SU-DHL-6 (cell line): ENCODE data around the gene COMMD2.

Experiments used
- H2AFZ ChIP-seq: fragments of 200-600 bp; sonication (generic); 2 replicates; pipeline ENCODE4 v1.6.1; 2014; ENCODE audit warnings: low read depth, mild to moderate bottlenecking, moderate library complexity, mixed read lengths, antibody characterized with exemption, low read length; ENCODE audit not compliant: severe bottlenecking
- H3F3A ChIP-seq: fragments of 200-600 bp; shearing (Covaris generic); 2 replicates; pipeline ENCODE4 v1.6.0; 2016; ENCODE audit warnings: antibody characterized with exemption, mild to moderate bottlenecking; ENCODE audit not compliant: insufficient read depth
- H3K27ac ChIP-seq: fragments of 200-600 bp; sonication (generic); 2 replicates; pipeline ENCODE4 v1.5.1; 2016; ENCODE audit warnings: low read depth, mild to moderate bottlenecking, low read length, moderate library complexity, mixed read lengths
- H3K27me3 ChIP-seq: fragments of 200-600 bp; sonication (generic), shearing (Covaris generic); 2 replicates; pipeline ENCODE4 v1.6.0; 2014; ENCODE audit warnings: mild to moderate bottlenecking, low read length
- H3K36me3 ChIP-seq: fragments of 200-600 bp; sonication (generic); 2 replicates; pipeline ENCODE4 v1.6.1; 2014; ENCODE audit warnings: mild to moderate bottlenecking, low read length, mixed read lengths
- H3K4me2 ChIP-seq: fragments of 300-600, 200-600 bp; shearing (Covaris generic), sonication (generic); 2 replicates; pipeline ENCODE4 v1.6.0; 2014; ENCODE audit warnings: low read length, low read depth, mild to moderate bottlenecking; ENCODE audit not compliant: poor library complexity, severe bottlenecking
- H3K4me3 ChIP-seq: fragments of 200-600 bp; sonication (generic); 2 replicates; pipeline ENCODE4 v1.5.1; 2014; ENCODE audit warnings: antibody characterized with exemption, low read length, mild to moderate bottlenecking, mixed read lengths; ENCODE audit not compliant: insufficient read depth, poor library complexity, severe bottlenecking
- H3K79me2 ChIP-seq: fragments of 200-600 bp; sonication (generic); 2 replicates; pipeline ENCODE4 v1.6.1; 2014; ENCODE audit warnings: mild to moderate bottlenecking, low read length, moderate library complexity; ENCODE audit not compliant: insufficient read depth
- H3K9ac ChIP-seq: fragments of 200-600 bp; sonication (generic); 2 replicates; pipeline ENCODE4 v1.7.0; 2014; ENCODE audit warnings: mild to moderate bottlenecking, low read length
- H3K9me2 ChIP-seq: fragments of 200-600 bp; sonication (generic); replicated peaks from 2 replicates; pipeline ENCODE4 v1.6.1; 2014; ENCODE audit warnings: low read length; ENCODE audit not compliant: insufficient read depth
- H3K9me3 ChIP-seq: fragments of 200-600 bp; sonication (generic); 2 replicates; pipeline ENCODE4 v1.6.1; 2014; ENCODE audit warnings: low read length, mixed read lengths; ENCODE audit not compliant: insufficient read depth
- H4K20me1 ChIP-seq: fragments of 200-600 bp; sonication (generic); 2 replicates; pipeline ENCODE4 v1.6.1; 2014; ENCODE audit warnings: low read depth, mild to moderate bottlenecking, antibody characterized with exemption, low read length, moderate library complexity, mixed read lengths
- CTCF ChIP-seq: fragments of 200-600 bp; sonication (generic); IDR thresholded peaks from one replicate; pipeline ENCODE4 v1.5.1; 2017; ENCODE audit warnings: antibody characterized with exemption, mild to moderate bottlenecking, low read length, moderate library complexity; ENCODE audit not compliant: insufficient read depth, poor library complexity, severe bottlenecking
- EZH2phosphoT487 ChIP-seq: fragments of 200-600 bp; sonication (generic), shearing (Covaris generic); conservative IDR thresholded peaks from 2 replicates; pipeline ENCODE4 v1.6.1; 2018; ENCODE audit warnings: mild to moderate bottlenecking, antibody characterized with exemption, low read length, moderate library complexity, mixed read lengths

Gene COMMD2

GRCh38 chr3:149739396-149739795 is 12.9 kb downstream of the COMMD2 start:
- H3K79me2 ChIP-seq = no peaks in the 10 kb centered on the region
- H3F3A ChIP-seq = no peaks in the 10 kb centered on the region
- H4K20me1 ChIP-seq = no peaks in the 10 kb centered on the region
- no peaks in the 10 kb centered on the region for H3K27me3 ChIP-seq
- H2AFZ ChIP-seq = no peak overlapping the region
- no peak overlapping the region for H3K9ac ChIP-seq
- no peak overlapping the region for H3K4me2 ChIP-seq
- H3K36me3 ChIP-seq = peaks cover 14% of the 10 kb centered on the region; the same call in 1 of the 2 replicates
- H3K4me3 ChIP-seq = no peak overlapping the region
- no peak overlapping the region for H3K27ac ChIP-seq
- no peaks in the 10 kb centered on the region for H3K9me2 ChIP-seq
- TF ChIP-seq EZH2phosphoT487 = no peak
- no peak for TF ChIP-seq CTCF
- H3K9me3 ChIP-seq = no peaks in the 10 kb centered on the region

- Histone ChIP-seq H3K27me3 (no peaks in the 10 kb centered on the region), H3K9ac (no peak overlapping the region), H3K4me3 (no peak overlapping the region), H3K9me3 (no peaks in the 10 kb centered on the region), H3K27ac (no peak overlapping the region), H3K36me3 (peaks cover 14% of the 10 kb centered on the region; the same call in 1 of the 2 replicates), H2AFZ (no peak overlapping the region), H3F3A (no peaks in the 10 kb centered on the region), H3K79me2 (no peaks in the 10 kb centered on the region), H3K9me2 (no peaks in the 10 kb centered on the region), H3K4me2 (no peak overlapping the region), H4K20me1 (no peaks in the 10 kb centered on the region)
- TF ChIP-seq CTCF (no peak), EZH2phosphoT487 (no peak)
These were observed 13.4 kb downstream of the COMMD2 start for GRCh38 chr3:149738876-149739275.

- Histone ChIP-seq H3F3A (no peaks in the 10 kb centered on the region), H3K9ac (no peak overlapping the region), H3K4me2 (no peak overlapping the region), H3K36me3 (peaks cover 9% of the 10 kb centered on the region; the same call in 1 of the 2 replicates), H3K27me3 (no peaks in the 10 kb centered on the region), H4K20me1 (no peaks in the 10 kb centered on the region), H3K4me3 (no peak overlapping the region), H3K79me2 (no peaks in the 10 kb centered on the region), H2AFZ (no peak overlapping the region), H3K9me2 (no peaks in the 10 kb centered on the region), H3K9me3 (no peaks in the 10 kb centered on the region), H3K27ac (no peak overlapping the region)
- TF ChIP-seq CTCF (no peak), EZH2phosphoT487 (no peak)
These were observed 15.4 kb downstream of the COMMD2 start for GRCh38 chr3:149736953-149737205.
